T-helper 1 cell treated with Interleukin-12 subunit alpha and Interleukin-12 subunit beta and Interleukin-4 antibody, amounts not matched to agents 30 μg/mL and 1 μg/mL, for 36 hours (primary cell): ENCODE measurements around the gene HGFAC.

Experiments used
- H3K27ac Mint-ChIP-seq: one replicate; pipeline ENCODE4 v1.8.0; 2021; ENCODE audit warnings: mild to moderate bottlenecking, mixed read lengths
- H3K27me3 Mint-ChIP-seq: one replicate; pipeline ENCODE4 v1.8.0; 2021; ENCODE audit warnings: low read depth, mixed read lengths
- H3K36me3 Mint-ChIP-seq: one replicate; pipeline ENCODE4 v1.8.0; 2021; ENCODE audit warnings: low read depth, mixed read lengths
- H3K4me1 Mint-ChIP-seq: one replicate; pipeline ENCODE4 v1.8.0; 2021; ENCODE audit warnings: low read depth, mixed read lengths
- H3K4me3 Mint-ChIP-seq: one replicate; pipeline ENCODE4 v1.8.0; 2021; ENCODE audit warnings: mild to moderate bottlenecking, moderate library complexity, mixed read lengths
- H3K9me3 Mint-ChIP-seq: one replicate; pipeline ENCODE4 v1.8.0; 2021; ENCODE audit warnings: mixed read lengths

The HGFAC gene

GRCh38 chr4:3438847-3439180 is 3.0 kb upstream of the HGFAC start:
- Mint-ChIP-seq H3K27ac (no peak overlapping the region), H3K4me3 (no peak overlapping the region), H3K36me3 (no peaks in the 10 kb centered on the region), H3K9me3 (no peaks in the 10 kb centered on the region), H3K27me3 (no peaks in the 10 kb centered on the region), H3K4me1 (no peaks in the 10 kb centered on the region)

DNA sequence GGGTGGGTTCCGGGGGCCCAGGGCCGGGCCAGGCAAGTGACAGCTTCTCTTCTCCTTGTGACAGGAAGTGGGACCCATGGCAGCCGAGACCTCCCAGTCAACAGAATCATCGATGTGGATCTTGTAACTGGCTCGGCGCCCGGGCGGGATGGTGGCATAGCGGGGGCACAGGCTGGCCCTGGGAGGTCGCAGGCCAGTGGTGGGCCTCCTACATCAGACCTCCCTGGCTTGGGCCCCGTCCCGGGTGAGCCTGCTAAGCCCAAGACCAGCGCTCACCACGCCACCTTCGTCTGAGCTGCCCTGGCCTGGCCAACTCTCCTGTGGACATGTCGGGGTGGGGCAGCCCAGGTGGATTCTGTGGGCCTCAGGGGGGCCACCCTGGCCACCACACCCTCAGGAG is 2.4 kb upstream of the HGFAC start:
- Mint-ChIP-seq H3K27ac (no peak overlapping the region), H3K4me3 (no peak overlapping the region), H3K36me3 (no peaks in the 10 kb centered on the region), H3K9me3 (no peaks in the 10 kb centered on the region), H3K27me3 (no peaks in the 10 kb centered on the region), H3K4me1 (no peaks in the 10 kb centered on the region)

DNA sequence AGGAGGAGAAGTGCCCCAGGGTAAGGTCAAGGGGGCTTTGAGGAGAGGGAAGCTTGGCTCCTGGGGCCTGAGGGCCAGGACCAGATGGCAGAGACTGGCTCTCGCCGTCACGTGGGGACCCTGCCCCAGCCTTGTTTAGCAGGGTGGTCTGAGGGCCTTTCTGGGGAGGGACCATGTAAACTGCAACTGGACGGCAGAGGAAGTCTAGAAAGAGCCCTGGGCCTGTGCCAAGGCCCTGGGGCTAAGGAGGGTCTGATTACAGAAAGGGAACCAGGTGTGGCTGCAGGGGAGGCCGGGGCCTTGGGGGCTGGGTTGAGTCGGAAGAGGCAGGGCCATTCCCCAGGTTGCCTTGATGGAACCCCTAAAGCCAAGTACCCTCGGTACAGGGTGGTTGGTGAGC is 1.8 kb upstream of the HGFAC start:
- Mint-ChIP-seq H3K36me3 (no peaks in the 10 kb centered on the region), H3K9me3 (no peaks in the 10 kb centered on the region), H3K4me1 (no peaks in the 10 kb centered on the region), H3K27ac (no peak overlapping the region), H3K27me3 (no peaks in the 10 kb centered on the region), H3K4me3 (no peak overlapping the region)

DNA sequence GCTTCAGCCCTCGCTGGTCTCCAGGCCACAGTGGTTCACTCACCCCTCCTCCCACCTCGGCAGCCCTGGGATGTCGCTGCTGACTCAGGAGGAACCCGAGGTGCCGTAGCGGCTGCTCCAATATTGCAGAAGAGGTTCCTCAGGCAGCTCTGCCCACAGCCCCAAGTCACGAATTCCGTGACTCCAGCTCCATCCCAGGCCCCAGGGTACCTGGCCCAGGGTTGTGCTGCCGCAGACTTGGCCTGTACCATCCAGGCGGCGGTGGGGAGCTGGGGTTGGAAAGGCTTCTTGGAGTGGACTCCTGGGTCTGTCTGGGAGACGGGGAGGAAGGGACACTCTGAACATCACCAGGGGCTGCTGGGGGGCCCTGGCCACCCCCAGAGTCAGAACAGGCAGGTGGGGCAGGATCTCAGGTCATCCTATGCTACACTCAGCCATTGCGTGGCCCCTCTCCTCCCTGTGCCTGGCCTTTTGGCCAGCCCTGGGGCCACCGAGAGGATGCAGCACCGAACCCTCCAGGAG is 728 bp upstream of the HGFAC start:
- H3K36me3 Mint-ChIP-seq = no peaks in the 10 kb centered on the region
- H3K27ac Mint-ChIP-seq = no peak overlapping the region
- no peaks in the 10 kb centered on the region for H3K9me3 Mint-ChIP-seq
- H3K4me1 Mint-ChIP-seq = no peaks in the 10 kb centered on the region
- H3K27me3 Mint-ChIP-seq = no peaks in the 10 kb centered on the region
- H3K4me3 Mint-ChIP-seq = no peak overlapping the region

DNA sequence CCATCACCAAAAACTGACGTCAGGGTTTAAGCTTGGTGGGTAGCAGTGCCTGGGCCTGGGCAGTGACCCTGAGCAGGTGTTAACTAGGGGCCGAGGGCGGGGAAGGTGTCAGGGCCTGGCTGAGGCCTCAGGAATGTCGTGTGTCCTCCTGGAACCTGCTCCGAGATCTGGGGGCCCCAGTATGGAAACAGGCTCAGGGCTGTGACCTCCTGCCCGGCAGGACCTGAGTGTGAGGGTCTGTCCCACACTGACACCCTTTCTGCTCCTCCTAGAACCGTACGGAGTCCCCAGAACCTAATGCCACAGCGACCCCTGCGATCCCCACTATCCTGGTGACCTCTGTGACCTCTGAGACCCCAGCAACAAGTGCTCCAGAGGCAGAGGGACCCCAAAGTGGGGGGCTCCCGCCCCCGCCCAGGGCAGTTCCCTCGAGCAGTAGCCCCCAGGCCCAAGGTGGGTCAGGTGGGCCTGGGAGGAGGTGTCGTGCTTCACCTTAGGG is 741 bp downstream of the HGFAC start:
- Mint-ChIP-seq H3K4me3 (no peak overlapping the region), H3K27me3 (no peaks in the 10 kb centered on the region), H3K27ac (no peak overlapping the region), H3K4me1 (no peaks in the 10 kb centered on the region), H3K36me3 (no peaks in the 10 kb centered on the region), H3K9me3 (no peaks in the 10 kb centered on the region)

DNA sequence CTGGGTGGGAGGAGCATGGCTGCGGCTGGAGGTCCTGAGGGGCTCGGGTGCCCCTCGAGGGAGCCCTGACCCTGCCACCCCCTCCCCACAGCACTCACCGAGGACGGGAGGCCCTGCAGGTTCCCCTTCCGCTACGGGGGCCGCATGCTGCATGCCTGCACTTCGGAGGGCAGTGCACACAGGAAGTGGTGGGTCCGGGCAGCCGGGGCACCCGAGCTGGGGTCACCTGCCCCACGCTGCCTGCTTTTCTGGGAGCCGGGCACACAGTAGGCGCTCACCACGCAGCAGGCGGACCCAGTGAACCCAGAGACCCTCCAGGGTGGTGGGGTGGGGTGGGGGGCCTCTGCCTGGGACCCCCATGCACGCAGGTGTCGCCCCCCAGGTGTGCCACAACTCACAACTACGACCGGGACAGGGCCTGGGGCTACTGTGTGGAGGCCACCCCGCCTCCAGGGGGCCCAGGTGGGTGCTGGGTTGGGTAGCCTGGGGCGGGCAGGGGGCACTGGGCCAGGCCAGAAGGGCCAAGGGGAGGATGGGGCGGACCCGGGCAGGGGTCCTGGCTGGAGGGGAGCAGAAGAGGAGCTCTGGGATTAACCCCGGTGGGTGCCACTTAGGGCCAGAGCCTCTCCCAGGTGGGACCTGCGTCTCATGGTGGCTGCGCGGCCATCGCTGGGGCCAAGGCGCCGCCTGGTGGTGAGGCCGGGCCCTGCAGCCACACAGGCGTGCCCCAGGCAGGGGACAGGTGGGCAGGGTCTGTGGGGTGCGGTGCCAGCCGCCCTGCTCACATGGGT is 1.4 kb downstream of the HGFAC start:
- no peak overlapping the region for H3K4me3 Mint-ChIP-seq
- H3K27me3 Mint-ChIP-seq = no peaks in the 10 kb centered on the region
- H3K9me3 Mint-ChIP-seq = no peaks in the 10 kb centered on the region
- H3K36me3 Mint-ChIP-seq = no peaks in the 10 kb centered on the region
- H3K4me1 Mint-ChIP-seq = no peaks in the 10 kb centered on the region
- H3K27ac Mint-ChIP-seq = no peak overlapping the region

- H3K27ac Mint-ChIP-seq = no peak overlapping the region
- H3K27me3 Mint-ChIP-seq = no peaks in the 10 kb centered on the region
- H3K4me1 Mint-ChIP-seq = no peaks in the 10 kb centered on the region
- no peaks in the 10 kb centered on the region for H3K9me3 Mint-ChIP-seq
- no peak overlapping the region for H3K4me3 Mint-ChIP-seq
- H3K36me3 Mint-ChIP-seq = no peaks in the 10 kb centered on the region
These were observed 2.1 kb downstream of the HGFAC start for GRCh38 chr4:3443750-3444309.

DNA sequence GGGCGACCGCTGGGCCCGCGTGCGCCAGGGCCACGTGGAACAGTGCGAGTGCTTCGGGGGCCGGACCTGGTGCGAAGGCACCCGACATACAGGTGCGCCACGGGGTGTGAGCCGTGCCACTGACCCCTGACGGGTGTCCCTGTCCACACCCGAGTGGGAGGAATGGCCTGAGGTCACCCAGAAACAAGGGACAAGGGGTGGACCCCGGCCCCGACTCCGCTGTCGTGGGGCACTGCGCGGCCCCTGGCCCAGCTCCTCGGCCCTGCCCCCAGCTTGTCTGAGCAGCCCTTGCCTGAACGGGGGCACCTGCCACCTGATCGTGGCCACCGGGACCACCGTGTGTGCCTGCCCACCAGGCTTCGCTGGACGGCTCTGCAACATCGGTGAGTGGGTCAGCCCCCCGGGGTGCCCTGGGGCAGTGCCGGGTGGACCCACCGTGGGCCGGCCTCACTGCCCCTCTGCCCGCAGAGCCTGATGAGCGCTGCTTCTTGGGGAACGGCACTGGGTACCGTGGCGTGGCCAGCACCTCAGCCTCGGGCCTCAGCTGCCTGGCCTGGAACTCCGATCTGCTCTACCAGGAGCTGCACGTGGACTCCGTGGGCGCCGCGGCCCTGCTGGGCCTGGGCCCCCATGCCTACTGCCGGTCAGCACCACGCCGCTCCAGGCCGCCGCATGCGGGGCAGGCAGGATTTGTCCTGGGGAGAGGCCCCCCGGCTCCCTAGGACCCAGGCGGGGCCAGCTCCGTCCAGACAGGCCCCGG is 2.8 kb downstream of the HGFAC start:
- no peaks in the 10 kb centered on the region for H3K9me3 Mint-ChIP-seq
- H3K4me1 Mint-ChIP-seq = no peaks in the 10 kb centered on the region
- no peak overlapping the region for H3K27ac Mint-ChIP-seq
- H3K27me3 Mint-ChIP-seq = no peaks in the 10 kb centered on the region
- no peak overlapping the region for H3K4me3 Mint-ChIP-seq
- H3K36me3 Mint-ChIP-seq = no peaks in the 10 kb centered on the region

DNA sequence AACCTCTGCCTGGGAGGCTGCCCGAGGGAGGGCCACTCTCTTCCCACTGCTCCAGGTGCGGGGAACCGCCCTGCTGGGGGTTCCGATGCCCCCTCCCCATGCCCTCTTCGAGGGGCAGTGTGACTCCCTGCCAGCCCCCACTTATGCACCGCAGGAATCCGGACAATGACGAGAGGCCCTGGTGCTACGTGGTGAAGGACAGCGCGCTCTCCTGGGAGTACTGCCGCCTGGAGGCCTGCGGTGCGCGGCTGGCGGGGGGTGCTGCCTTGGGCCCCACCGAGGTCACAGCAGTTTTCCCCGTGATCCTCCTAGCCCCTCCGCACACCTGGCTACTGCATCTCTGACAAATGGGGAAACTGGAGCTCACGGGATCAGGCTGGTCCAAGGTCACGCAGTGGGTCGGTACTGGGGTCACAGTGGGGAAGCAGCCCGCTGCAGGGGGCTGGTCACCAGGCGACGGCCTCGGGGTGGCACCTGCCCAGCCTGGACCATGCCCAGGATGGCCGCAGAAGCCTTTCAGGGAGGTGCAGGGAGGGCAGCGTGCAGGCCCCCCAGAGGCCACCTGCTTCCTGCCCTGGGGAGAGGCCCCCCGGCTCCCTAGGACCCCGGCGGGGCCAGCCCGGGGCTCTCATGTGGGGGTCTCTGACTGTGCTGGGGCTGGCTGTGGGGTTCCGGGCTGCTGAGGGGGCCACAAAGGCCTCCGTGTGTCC is 3.5 kb downstream of the HGFAC start:
- no peaks in the 10 kb centered on the region for H3K4me1 Mint-ChIP-seq
- H3K27me3 Mint-ChIP-seq = no peaks in the 10 kb centered on the region
- no peak overlapping the region for H3K27ac Mint-ChIP-seq
- H3K36me3 Mint-ChIP-seq = no peaks in the 10 kb centered on the region
- H3K9me3 Mint-ChIP-seq = no peaks in the 10 kb centered on the region
- H3K4me3 Mint-ChIP-seq = no peak overlapping the region

GRCh38 chr4:3445829-3446545 is 4.2 kb downstream of the HGFAC start:
- H3K4me3 Mint-ChIP-seq = no peak overlapping the region
- no peaks in the 10 kb centered on the region for H3K36me3 Mint-ChIP-seq
- no peaks in the 10 kb centered on the region for H3K9me3 Mint-ChIP-seq
- no peaks in the 10 kb centered on the region for H3K4me1 Mint-ChIP-seq
- H3K27me3 Mint-ChIP-seq = no peaks in the 10 kb centered on the region
- no peak overlapping the region for H3K27ac Mint-ChIP-seq

DNA sequence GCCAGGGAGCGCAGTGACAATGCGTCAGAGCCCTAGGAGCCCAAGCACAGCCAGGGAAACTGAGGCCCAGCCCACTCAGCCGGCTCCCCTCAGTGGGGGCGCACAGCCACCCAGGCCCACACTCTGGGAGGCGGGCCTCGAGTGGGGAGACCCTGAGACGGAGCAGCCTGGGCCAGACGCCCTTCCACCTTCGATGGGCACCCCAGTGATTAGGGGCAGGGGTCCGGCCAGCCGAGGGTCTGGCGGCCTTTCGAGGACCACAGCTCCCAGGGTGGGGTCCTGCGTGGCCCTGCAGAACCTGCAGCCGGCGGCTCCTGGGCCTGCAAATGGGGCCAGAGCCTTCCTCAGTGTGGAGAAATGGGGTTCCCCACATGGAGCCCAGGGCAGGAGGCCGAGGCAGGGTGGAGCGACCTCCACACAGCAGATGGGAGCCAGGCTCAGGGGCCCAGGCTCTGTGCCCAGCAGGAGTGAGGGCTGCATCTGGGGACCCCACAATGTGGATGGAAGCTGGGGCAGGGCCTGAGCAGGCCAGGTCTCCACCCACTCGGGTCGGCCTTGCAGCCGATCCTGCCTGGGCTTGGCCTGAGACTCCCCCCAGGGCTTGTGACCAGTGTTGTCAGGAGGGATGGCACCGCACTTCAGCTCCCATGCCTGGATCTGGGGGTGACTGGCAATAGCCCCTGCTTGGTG is 5.0 kb downstream of the HGFAC start:
- Mint-ChIP-seq H3K27me3 (no peaks in the 10 kb centered on the region), H3K4me3 (no peak overlapping the region), H3K36me3 (no peaks in the 10 kb centered on the region)

GRCh38 chr4:3447431-3448395 is 5.9 kb downstream of the HGFAC start:
- Mint-ChIP-seq H3K36me3 (no peaks in the 10 kb centered on the region), H3K4me1 (no peaks in the 10 kb centered on the region), H3K27ac (no peak overlapping the region), H3K9me3 (no peaks in the 10 kb centered on the region), H3K4me3 (no peak overlapping the region), H3K27me3 (no peaks in the 10 kb centered on the region)

More for the DNA sequence above, 5.0 kb downstream of the HGFAC start:
- Mint-ChIP-seq H3K4me1 (no peaks in the 10 kb centered on the region), H3K9me3 (no peaks in the 10 kb centered on the region), H3K27ac (no peak overlapping the region)
